Stimulated activated CD8-positive, alpha-beta memory T cell treated with anti-CD3 and anti-CD28 coated beads, Interleukin-12 subunit alpha, Interleukin-12 subunit beta, amount 100 ng/mL, for 4 hours (primary cell): Measurements from ENCODE around the gene RYR1.
"Not testable (repeated sequence)": the region's sequence is repeated elsewhere in the genome, so short reads cannot be mapped to it uniquely, and the experiment has no call there.

ENCODE experiments used
- DNase-seq: peaks from one replicate; pipeline ENCODE4 v3.0.0-alpha.2; 2020; ENCODE audit warnings: low read depth

RYR1 gene

DNA sequence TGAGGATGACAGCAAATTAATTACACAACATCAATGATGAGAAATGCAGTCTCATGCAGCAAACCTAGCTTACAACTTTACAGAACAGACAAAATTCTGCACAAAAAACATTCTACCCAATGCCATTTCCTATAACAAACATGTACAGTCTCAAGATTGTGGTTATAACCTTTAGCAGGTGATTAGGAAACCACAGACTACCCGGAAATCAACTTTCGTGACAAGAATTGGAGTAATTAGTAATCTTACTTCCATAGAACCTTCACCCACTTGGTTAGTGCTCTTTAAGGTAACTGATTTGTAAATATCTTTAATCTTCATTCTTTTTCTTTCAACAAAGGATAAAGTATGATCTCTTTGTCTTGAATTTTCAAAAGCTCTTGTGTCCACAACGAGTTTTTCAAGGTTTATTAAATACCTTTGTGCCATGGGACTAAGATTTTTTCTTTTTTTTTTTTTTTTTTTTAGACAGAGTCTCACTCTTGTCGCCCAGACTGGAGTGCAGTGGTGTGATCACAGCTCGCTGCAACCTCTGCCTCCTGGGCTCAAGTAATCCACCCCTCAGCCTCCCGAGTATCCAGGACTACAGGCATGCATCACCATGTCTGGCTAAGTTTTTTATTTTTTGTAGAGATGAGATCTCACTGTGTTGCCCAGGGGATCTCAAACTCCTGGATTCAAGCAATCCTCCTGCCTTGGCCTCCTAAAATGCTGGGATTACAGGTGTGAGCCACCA, 105.5 kb downstream of the RYR1 start:
- no peak for DNase-seq

DNA sequence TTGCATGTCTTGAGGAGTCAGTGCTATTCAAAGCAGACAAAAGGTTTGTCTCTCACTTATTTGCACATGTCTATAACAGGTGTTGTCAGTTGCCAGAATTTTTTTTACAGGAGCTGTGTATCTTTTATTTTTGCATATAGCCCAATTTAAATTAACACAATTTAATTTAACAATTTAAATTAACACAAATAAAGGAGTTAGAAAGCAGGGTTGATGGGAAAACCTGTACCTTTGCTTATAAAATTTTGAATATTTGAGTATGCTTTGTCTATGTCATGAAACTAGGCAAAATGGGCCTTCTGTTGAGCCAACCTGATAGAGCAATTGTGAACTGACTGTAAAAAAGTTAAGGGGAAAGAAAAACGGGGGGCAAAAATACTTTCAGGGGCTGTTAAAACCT, 106.3 kb downstream of the RYR1 start:
- no peak for DNase-seq

DNA sequence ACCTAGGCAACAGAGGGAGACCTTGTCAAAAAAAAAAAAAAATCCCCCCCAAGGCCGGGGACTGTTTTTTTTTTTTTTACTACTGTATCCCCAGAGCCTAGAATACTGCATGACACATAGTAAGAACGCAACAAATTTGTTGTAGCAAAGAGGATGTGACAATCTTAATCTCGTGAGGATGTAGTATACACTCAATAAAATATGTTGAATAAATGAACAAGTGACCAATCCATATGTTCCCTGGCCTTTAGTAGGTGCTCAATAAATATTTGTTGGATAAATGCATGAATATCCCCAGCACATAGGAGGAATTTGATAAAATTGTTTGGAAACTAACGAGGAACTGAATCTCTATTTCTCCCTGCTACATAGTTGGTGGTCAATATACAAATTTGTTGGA, 108.5 kb downstream of the RYR1 start:
- DNase-seq = no peak

DNA sequence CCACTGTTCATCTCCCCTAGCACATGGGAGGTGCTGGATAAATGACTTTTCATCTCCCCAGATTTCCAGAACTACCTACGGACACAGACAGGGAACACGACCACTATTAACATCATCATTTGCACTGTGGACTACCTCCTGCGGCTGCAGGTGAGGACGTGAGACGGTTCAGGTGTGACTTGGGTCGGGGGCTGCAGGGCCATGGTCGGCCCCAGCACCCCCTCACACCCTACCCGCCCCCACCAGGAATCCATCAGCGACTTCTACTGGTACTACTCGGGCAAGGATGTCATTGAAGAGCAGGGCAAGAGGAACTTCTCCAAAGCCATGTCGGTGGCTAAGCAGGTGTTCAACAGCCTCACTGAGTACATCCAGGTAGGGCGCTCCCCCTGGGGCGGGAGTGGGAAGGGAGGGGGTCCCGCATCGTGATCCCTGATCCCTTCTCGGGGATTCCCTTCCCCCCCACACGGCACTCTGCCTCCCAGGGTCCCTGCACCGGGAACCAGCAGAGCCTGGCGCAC, 109.9 kb downstream of the RYR1 start:
- no peak for DNase-seq

DNA sequence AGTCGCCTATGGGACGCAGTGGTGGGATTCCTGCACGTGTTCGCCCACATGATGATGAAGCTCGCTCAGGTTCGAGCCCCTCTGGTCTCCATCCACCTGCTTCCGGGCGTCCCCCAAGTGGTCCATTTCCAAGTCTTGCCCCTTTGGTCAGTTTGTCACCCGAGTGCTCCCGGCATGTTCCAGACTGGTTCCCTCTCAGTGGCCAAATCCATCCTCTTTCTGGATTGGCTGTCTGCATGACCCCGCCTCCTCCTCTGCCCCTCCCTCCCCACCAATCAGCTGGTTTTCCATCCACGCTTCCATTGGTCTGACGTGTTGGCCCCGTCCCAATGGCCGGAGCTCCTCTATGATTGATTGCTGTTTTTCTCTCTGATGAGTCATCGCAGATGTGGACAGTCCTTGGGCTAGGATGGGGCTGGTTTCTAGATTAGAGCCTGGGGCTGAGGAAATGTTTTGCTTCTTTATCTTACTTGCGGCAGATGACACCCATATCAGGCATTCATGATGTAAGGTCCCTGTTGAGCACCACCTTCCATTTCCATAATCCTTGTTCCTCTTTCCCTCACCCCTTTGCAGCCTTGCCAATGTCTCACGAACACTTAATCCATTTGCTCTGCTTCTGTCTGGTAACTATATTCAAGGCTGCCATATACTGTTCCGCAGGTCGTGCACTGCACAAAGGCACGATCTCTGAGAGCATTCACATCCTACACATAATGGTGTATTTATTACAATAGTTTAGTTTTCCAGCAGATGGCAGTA, 110.5 kb downstream of the RYR1 start:
- DNase-seq = no peak

DNA sequence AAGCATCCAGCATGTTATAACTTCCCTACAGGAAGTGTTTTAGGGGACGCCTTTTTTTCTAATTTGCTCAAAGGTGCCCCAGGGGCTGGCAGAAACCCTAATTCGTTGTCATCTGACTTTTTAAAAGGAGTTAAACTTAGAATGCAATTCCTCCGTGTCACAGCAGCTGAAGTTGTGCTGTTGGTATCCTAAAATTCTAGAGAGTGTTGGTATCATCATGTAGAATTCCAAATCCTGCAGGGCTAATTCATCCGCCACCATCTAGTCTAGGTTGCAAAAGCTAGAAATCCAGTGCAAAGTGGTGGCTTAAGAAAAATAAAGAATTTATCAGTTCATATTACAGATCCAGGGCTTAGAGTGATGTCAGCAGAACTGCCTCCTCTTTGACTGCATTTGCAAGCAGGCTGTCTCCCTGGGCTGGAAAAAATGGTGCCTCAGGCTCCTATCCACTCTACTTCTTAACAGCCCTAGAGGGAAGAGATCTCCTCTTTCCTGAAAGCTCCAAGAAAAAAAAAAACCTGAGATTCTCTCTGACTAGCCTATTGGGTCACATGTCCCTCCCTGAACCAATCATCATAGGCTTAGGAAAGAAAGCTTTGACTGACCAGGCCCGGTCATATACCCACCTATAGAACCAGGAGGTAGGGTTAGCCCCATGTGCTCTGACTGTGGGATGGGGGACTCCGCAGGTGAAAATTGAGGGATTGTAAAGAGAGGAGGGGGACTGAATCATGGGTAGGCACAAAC, 111.3 kb downstream of the RYR1 start:
- DNase-seq = no peak

DNA sequence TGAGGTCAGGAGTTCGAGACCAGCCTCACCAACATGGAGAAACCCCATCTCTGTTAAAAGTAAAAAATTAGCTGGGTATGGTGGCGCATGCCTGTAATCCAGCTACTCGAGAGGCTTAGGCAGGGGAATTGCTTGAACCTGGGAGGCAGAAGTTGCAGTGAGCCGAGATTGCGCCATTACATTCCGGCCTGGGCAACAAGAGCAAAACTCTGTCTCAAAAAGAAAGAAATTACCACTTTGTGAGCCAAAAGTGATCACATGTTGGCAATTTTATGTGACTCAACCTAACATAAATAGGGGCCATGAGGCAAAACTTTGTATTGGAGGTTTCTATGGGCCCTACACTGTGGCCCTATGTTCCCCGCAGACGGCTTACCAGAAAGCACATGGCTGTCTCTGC, 112.1 kb downstream of the RYR1 start:
- no peak for DNase-seq

DNA sequence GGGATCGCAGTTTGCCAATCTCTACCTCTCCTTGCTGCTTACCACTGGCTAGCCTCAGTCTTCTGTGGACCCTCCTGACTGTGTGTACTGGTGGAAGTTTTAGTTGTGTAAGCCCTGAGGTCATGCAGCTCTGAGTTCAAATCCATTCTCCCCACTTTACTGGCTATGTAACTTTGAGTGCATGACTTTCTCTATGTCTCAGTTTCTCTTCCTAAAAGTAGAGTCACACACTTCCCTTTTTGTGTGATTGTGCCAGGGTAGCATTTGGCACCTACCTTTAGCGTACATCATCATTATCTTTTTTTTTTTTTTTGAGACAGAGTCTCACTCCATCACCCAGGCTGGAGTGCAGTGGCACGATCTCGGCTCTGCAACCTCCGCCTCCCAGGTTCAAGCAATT, 113.9 kb downstream of the RYR1 start:
- no peak for DNase-seq

DNA sequence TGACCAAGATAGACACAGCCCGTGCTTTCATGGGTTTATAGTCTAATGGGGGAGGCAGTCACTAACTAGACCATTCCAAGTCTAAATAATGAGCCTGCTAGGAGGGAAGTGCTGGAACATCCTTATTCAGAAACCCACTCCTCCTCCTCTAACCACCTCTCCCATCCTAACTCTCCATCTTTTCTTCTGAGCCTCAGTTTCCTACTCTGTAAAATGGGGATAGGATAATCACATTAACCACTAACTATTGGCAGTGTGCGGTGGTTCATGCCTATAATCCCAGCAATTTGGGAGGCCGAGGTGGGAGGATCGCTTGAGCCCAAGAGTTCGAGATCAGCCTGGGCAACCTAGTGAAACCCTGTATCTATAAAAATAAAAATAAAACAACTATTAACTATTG, 115.6 kb downstream of the RYR1 start:
- DNase-seq = no peak

DNA sequence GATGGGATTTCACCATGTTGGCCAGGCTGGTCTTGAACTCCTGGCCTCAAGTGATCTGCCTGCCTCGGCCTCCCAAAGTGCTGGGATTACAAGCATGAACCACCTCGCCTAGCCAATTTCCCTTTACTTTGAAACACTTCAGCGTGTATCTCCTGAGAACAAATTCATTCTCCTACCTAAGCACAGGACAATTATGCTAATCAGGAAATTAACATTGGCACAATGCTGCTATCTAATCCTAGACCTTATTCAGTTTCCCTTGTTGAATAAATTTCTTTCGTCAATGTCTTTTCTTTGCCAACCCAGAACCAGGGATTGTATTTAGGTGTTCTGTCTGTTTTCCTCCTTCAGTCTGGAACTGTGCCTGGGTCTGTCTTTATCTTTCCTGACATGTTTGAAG, 116.5 kb downstream of the RYR1 start:
- no peak for DNase-seq

DNA sequence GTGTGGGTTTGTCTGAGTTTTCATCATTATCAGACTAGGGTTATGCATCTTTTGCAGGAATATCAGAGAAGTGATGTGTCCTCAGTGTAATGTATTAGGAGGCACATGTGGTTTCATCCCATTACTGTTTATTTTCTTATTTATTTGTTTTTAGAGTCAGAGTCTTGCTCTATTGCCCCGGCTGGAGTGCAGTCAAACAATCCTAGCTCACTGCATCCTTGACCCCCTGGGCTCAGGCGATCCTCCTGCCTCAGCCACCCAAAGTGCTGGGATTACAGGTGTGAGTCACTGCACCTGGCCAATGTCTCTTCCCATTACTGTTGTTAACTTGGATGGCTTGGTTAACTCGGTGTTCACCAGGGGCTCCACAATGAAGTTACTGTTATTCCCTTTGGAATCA, 116.9 kb downstream of the RYR1 start:
- DNase-seq = no peak

DNA sequence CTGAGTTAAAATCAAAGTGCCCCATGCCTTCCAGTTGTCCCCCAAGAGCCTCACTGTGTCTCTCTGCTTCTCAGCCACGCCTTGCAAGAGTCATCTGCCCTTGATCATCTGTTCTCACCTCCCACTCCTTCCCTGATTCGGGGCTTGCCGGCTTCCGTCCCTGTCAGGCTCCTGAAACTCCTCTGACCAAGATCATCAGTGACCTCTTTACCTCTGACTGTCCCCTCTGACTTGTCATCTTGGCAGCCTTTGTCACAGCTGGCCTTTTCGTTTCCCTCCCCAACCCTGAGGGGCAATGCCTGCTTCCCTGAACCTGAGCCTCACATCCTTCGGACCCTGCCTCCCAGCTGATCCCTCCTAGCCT, 117.9 kb downstream of the RYR1 start:
- DNase-seq = peak; percentile 19

DNA sequence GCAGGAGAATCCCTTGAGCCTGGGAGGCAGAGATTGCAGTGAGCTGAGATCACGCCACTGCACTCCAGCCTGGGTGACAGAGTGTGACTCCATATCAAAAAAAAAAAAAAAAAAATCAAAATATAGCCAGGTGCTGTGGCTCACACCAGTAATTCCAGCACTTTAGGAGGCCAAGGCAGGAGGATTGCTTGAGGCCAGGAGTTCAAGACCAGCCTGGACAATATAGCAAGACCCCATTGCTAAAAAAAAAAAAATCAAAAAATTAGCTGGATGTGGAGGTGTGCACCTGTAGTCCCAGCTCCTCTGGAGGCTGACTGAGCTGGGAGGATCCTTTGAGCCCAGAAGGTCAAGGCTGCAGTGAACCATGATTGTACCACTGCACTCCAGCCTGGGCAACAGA, 119.7 kb downstream of the RYR1 start:
- not testable (repeated sequence) for DNase-seq

DNA sequence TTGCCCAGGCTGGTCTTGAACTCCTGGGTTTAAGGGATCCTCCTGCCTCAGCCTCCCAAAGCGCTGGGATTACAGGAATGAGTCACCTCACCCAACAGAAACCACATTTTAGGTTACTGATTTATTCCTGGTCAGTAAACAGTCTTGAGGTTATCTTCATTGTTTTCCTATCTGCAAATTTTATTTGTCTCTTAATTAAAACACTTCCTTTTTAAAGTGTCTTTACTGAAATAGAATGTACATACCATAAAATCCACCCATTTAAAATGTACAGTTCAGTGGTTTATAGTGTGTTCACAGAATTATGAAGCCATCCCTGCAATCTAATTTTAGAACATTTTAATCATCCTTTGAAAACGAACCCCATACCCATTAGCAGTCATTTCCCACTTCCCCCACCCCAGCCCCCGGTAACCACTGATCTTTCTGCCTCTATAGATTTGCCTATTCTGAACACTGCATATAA, 121.2 kb downstream of the RYR1 start:
- no peak for DNase-seq

DNA sequence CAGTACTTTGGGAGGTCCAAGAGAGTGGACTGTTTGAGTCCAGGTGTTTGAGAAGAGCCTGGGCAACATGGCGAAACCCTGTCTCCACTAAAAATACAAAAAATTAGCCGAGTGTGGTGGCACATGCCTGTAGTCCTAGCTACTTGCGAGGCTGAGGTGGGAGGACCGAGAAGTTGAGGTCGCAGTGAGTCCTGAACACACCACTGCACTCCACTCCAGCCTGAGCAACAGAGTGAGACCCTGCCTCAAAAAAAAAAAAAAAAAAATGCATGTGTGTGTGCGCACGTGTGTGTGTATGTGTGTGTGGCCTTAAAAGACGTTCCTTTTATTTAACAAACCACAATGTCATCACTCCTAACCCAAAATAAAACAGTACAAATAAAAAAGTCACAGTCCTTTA, 121.7 kb downstream of the RYR1 start:
- DNase-seq = no peak

DNA sequence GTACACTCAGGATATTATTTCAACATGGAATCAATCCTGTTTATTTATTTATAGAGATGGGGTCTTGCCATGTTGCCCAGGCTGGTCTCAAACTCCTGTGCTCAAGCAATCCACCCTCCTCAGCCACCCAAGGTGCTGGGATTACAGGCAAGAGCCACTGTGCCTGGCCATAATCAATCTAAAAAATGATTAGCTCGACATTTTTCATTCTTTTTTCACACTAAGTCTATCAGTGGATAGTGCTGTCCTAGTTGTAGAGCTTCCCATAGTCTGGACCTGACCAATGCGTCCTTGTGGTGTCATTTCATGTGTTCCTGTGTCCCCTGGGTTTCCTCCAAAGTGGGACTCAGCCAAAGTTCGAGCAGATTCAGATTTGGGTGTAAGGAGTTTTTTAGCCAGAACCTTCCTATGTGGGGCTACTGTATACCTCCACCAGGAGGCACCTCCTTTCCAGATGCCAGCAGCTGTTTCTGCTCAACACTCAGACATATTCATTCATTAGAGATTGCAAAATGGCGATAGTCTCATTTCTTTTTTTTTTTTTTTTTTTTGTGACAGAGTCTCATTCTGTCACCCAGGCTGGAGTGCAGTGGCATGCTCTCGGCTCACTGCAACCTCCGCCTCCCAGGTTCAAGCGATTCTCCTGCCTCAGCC, 123.2 kb downstream of the RYR1 start:
- no peak for DNase-seq

DNA sequence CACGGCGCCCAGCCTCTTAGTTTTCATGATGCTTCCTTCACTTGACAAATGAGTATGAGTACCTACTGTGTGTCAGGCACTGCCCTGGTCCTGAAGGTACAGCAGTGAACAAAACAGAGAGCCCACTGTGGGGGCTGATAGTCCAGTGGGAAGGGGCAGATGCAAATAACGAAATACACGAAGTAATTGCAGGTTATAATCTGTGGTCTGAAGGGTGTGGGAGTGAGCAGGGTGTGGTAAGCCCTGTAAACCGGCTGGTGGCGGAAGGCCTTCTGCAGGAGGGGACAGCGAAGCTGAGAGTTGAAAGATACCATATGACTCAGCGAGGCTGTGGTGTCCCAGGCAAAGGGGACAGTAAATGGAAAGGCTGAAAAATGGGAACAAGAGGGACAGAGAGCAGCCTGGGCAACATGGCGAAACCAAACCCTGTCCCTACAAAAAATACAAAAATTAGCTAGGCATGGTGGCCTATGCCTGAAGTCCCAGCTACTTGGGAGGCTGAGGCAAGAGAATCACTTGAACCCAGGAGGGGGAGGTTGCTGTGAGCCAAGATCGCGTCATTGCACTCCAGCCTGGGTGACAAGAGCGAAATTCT, 123.8 kb downstream of the RYR1 start:
- DNase-seq = no peak

DNA sequence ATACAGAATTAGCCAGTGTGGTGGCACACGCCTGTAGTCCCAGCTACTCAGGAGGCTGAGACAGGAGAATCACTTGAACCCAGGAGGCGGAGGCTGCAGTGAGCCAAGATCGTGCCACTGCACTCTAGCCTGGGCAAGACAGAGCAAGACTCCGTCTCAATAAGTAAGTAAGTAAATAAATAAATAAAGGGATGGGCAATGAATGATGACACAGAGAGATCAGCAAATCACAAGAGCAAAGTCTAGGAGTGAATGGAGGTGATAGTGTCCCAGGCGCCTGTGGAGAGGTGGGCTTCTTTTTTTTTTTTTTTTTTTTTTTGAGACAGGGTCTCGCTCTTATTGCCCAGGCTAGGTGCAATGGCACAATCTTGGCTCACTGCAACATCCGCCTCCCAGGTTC, 125.4 kb downstream of the RYR1 start:
- DNase-seq = not testable (repeated sequence)

DNA sequence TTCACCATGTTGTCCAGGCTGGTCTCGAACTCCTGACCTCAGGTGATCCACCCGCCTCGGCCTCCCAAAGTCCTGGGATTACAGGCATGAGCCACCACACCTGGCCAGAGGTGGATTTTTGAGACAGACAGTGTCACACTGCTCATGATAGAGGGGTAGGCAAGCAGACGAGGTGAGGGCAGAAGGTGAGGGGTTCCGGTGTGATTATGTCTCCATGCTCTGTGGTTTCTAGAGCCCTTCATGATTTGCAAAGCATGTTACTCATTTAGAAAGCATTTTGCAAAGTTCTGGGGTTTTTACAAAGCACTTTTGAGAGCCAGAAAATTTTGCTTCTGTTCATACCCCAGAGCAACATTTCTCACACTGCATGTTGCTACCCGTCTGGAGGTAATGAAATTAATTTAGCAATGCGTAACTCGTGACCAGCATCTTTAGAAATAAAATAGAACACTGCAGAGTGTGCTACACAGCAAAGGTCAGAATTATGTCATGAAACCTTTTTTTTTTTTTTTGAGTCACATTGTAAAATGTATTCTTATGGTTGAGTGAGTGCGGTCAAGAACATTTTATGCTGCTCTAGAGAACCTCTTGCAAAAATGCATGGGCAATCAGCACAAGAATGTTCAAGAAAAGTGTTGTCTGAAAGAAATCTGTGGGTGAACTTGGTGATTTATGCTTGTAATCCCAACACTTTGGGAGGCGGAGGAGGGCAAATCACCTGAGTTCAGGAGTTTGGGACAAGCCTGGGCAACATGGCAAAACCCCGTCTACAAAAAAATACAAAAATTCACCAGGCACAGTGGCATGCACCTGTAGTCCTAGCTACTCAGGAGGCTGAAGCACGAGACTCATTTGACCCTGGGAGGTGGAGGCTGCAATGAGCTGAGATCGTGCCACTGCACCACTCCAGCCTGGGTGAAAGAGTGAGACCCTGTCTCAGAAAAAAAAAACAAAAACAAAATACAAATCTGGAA, 126.2 kb downstream of the RYR1 start:
- DNase-seq = no peak

DNA sequence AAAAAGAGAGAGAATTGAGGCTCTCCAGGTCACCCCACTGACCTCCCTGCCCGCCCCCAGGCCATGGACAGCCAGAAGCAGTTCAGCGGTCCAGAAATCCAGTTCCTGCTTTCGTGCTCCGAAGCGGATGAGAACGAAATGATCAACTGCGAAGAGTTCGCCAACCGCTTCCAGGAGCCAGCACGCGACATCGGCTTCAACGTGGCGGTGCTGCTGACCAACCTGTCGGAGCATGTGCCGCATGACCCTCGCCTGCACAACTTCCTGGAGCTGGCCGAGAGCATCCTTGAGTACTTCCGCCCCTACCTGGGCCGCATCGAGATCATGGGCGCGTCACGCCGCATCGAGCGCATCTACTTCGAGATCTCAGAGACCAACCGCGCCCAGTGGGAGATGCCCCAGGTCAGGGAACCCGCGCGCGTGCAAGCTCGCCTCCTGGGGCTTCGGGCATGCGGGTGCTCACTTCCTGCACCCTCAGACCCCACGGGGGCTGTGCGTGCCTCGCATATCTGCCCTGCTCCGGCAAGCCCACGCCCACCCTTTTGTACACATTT, 127.6 kb downstream of the RYR1 start:
- DNase-seq = no peak
